HG03354 (cell line): ENCODE results near the gene CDH1.
"Not testable (repeated sequence)": the region's sequence is repeated elsewhere in the genome, so short reads cannot be mapped to it uniquely, and the experiment has no call there.

Experiments used
- ATAC-seq: cut with Tn5 transposase; IDR thresholded peaks from one replicate; pipeline ENCODE4 v1.9.1; 2021; ENCODE audit warnings: mild to moderate bottlenecking; ENCODE audit not compliant: unreplicated experiment, poor library complexity, severe bottlenecking

CDH1 gene

DNA sequence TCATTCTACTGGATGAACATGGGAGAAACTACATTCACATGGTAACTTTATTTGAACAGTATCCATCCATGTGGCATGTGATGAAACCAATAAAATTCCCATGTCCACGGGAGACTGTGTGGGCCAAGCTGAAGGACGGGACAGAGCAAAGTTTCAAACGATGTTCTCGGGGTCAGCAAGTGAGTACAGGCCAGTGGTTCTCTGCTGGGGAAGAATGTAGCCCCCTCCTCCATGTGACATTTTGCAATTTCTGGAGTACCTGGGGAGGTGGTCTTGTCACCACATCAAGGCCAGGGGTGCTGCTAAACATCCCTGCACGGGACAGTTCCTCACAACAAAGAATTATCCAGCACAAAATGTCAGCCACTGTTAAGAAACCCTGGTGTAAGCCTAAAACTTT lies 98.9 kb downstream of the CDH1 start:
- ATAC-seq = no peak

DNA sequence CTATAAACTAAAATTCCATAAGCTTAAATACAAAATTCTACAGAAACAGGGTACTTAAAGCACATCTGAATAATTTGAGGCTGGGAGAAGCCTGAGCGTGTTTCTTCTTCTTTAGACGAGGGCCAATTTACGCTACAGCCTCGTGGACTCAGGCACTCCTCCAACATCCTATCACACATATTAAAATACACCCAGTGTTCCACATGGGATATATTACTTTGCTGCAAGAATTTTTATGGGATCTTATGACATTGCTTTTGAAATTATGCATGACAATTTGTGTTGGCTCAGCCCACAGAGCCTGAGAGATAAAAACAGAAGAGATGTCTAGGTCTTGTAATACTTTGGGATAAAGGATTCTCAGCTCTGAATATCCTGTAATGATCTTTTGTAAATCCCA lies 102.7 kb downstream of the CDH1 start:
- ATAC-seq = no peak

DNA sequence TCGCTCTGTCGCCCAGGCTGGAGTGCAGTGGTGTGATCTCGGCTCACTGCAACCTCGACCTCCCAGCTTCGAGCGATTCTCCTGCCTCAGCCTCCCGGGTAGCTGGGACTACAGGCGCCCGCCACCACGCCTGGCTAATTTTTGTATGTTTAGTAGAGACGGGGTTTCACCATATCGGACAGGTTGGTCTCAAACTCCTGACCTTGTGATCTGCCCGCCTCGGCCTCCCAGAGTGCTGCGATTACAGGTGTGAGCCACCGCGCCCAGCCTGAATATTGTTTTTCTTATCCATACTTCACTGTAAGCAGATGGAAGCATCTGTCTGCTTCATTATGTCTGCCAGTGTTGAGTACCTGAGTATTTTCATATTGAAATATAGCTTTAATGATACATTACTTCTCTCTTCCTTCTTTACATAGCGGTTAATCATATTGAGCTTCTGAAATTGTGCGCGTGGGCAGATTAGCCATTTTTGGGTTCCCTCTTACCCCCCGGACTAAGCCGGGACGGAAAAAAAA lies 105.9 kb downstream of the CDH1 start:
- not testable (repeated sequence) for ATAC-seq

DNA sequence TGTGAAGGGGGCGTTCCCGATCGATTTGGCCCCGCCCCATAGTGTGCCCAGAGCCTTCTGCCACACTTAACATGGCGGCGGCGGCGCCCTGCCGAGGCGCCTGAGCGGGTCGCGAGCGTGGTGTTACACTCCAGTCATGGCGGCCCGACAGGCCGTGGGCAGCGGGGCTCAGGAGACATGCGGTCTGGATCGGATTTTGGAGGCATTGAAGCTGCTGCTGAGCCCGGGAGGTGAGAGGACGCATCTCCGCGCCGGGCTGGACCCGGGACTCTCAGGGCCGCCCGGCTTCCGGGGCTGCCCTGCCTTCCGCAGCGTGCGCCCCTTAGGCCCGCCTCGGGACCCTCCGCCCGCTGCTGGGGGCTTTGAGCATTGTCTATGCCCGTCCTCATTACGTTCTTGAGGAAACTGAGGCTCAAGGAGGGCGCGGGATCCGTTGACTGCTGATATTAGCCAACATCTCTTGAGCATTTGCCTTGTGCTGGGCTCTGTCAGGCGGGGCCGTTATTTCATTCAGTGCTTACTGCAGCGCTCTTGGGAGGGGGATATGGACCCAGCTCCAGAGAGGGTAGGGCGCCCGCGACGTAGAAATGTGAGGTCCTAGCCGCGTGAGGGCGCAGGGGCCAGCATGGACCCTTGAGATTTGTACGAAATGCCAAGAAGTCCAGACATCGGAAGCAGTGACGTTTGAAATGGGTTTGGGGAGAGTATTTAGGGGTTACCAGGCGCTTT lies 106.6 kb downstream of the CDH1 start, which contains the start of gene TANGO6:
TSS of gene TANGO6 (plus strand) at position 50 of the 729 bp plus-strand sequence. CDS start at position 137, 87 bp downstream.
- ATAC-seq = peak; percentile 90

DNA sequence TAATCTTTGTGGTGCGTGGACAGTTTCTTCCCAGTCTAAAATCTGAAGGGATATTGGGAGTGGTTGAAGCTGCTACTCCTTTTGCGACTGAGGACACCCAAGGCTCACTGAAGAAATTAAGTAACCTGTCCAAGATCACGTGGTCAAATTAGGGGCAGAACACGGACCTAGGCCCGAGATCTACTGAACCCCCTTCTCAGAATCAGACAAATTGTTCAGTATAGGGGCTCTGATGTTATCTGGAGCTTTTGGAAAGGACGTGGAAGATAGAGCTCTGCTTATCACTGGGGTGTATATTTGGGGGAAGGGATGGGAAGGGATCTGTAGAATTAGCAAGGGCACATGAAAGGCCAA lies 107.1 kb downstream of the CDH1 start:
- no peak for ATAC-seq

DNA sequence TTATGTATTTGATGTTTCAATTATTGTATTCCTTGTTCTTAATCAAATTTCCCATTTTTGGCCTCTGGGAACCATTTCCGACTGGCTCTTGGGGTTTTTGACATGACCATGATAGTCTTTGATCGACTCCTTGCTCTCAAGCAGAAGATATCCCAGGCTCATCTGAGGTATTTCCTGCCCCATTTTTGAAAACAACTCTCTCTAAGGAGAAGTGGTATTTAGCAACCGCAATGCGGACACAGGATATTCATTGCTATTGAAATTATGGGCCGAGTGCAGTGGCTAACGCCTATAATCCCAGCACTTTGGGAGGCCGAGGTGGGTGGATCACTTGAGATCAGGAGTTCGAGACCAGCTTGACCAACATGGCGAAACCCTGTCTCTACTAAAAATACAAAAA lies 111.7 kb downstream of the CDH1 start:
- no peak for ATAC-seq

DNA sequence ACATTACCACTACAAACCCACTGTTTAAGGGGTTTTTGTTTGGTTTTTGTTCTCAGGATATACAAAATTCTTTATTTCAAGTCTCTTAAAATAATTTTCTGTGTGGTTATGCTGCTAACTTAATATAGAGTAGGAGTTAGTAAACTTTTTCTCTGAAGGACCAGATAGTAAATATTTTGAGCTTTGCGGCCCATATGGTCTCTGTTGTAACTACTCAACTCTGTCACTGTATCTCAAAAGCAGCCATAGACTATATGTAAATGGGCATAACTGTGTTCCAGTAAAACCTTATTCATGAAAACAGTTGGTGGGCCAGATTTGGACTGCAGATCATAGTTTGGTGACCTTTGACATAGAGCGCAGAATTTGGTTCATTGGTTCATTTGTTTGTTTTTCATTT lies 113.4 kb downstream of the CDH1 start:
- ATAC-seq = no peak

DNA sequence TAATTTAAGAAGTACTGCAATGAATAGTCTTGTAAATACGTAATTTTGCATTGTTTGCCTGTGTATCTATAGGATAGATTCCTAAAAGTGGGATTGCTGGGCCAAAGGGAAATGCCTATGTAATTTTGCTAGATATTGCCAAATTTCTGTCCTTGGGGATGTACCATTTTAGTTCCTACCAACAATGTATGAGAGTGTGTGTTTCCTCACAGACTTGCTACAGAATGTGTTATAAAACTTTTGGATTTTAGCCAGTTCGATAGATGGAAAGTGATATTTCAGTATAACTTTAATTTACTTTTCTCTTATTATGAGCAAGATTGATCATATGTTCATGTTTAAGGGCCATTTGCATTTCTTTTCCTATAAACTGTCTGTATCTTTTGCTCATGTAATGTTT lies 114.5 kb downstream of the CDH1 start:
- no peak for ATAC-seq

DNA sequence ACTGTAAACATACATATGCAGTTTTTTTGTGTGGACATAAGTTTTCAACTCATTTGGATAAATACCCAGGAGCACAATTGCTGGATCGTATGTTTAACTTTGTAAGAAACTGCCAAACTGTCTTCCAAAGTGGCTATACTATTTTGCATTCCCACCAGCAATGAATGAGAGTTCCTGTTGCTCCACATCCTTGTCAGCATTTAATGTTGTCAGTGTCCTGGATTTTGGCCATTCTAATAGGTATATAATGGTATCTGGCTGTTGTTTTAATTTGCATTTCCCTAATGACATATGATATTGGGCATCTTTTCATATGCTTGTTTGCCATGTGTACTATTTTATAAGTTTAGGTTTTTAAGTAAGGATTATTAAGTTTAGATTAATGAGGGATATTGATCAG lies 120.4 kb downstream of the CDH1 start:
- no peak for ATAC-seq

DNA sequence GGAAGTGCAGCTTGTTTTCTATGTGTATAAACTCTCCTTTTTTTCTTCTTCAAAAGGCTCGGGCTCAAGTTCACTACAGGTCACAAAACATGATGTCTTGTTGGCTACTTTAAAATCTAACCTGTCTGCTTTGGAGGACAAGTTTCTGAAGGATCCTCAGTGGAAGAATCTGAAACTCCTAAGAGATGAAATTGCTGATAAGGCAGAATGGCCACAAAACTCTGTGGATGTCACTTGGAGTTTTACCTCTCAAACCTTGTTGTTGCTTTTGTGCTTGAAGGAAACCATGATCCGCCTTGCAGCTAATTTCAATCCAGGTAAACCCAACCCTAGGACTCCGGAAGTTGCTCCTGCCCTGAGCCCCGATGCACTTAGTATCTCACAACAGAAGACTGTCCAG lies 122.7 kb downstream of the CDH1 start:
- no peak for ATAC-seq

DNA sequence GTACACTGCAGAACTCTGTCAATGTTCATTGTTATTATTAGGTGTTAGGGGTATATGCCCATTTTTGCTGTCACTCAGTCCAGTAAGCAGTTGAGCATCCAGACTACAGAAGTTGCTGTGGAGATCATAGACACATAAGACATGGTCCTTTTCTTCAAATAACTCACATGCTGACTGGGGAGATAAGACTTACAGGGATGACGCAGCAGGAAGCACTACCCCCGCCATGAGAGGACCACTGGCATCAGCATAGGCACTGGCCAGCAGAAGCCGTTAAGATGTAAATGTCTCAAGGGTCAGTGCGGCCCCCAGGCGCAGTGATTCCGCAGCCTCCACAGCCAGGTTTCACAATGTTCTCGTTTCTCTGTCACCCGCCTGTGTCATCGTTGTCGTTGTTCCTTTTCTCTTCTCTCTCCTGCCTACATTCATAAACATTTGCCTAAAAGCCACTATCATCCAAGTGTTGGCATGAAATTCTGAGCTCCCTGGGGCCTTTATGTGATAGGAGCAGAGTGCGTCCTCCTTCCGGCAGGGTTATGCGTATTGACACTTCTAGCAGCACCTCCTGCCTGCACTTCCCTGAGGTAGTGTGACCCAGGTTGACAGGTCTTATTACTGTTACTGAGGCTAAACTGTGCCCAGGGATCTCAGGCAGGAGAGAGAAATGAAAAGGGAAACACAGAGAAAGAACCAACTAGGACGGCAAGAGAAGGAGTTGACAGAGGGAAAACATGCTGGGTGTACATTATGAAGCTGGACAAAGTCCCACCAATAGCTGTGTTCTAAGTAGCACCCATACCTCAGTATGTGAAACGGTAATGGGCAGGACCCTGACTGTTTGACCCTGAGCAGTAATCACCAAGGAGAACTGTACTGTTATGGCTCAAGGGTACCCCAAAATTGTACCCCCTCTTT lies 124.1 kb downstream of the CDH1 start:
- no peak for ATAC-seq

DNA sequence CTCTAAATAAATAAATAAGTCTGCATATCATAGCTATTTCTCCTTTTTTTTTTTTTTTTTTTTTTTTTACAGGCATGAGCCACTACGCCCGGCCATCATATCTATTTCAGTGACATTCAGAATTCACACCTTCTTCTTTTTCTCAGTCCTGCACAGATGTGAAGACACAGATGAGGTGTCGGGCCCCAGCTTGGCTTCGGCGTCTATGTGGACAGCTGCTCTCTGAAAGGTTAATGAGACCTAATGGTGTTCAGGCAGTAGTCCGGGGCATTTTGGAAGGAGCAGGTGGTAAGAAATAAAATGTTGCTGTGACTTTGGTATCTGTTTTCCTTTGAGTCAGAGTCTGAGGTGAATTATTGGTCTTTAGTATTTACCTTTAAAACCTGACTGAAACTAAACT lies 129.8 kb downstream of the CDH1 start:
- ATAC-seq = no peak

DNA sequence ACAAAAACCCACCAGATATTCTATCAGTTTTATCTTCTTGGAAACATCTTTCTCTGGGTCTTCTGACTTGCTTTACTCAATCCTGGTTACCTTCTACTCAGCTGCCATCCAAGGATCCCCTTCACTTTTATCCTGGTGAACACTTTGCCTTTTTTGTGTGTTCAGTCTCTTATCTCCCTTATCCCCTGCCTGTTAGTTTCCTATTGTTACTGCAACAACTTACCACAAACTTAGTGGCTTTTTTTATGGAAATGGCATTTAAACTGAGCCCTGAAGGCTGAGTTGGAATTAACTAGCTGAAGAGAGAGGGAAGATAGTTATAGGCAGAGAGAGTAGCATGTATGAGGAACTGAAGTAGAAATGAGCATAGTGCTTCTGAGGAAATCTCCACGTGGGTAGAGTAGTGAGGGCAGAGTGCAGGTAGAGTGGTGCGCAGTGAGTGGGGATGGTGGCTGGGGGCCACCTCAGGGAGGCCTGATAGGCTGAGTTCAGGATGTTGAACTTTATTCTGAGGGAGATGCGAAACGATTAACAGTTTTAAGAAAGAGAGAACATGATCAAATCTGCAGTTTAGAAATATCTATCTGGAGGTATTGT lies 132.5 kb downstream of the CDH1 start:
- ATAC-seq = no peak

DNA sequence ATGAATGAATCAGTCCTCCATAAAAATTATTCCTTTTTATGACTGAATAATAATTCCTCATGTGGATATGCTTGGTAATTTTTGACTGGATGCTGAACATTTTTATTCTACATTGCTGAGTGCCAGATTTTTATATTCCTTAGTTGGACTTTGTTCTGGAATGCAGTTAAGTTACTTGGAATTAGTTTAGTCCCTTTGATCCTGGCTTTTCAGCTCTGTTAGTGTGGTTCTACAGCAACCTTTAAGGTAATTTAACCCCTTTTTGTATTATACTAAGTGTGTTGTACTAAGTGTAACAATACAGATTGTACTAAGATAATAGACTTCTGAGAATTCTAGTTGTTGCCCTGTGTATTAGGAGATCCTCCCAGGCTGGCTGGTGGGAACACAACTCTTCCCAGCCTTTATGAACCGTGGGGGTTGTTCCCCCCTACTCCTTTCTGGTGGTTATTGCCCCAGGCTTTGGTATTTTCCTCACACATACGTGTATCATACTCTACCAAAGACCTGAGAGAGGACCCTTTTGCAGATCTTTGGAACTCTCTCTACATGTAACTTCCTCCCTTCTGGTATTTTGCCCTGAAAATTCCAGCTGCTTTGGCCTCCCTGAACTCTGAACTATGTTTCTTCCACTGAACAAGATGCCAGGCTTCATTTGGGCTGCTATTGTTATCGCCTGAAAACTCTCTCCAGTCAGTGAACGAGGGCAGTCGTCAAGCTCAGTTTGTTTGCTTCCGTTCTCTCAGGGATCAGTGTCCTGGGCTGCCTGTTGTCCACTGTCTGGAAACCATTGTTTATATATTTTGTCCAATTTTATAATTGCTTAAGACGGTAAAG lies 136.8 kb downstream of the CDH1 start:
- ATAC-seq = no peak

DNA sequence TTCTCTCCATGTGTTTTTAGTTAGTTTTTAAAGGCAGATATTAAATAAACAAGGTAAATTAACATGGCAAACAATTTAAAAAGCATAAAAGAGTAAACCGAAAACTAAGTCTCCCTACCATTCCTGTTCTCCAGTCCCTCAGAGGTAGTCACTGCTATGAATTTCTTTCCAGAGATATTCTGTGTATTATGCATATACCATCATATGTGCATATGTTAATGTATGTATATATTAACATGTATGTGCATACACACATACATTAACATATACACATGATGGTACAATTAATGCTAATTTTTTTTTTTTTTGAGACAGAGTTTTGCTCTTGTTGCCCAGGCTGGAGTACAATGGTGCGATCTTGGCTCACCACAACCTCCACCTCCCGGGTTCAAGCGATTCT lies 138.8 kb downstream of the CDH1 start:
- ATAC-seq = no peak

DNA sequence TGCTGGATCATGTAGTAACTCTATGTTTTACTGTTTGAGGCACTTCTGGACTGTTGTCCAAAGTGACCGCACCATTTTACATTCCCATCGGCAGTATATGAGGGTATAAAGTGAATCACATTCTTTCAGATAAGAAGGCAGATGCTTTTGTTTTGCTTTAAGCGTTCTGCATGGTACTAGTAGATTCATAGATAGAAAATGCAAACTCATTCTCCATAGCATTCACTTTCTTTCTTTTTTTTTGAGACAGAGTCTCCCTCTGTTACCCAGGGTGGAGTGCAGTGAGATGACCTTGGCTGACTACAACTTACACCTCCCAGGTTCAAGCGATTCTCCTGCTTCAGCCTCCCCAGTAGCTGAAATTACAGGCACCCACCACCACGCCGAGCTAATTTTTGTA lies 146.6 kb downstream of the CDH1 start:
- no peak for ATAC-seq

DNA sequence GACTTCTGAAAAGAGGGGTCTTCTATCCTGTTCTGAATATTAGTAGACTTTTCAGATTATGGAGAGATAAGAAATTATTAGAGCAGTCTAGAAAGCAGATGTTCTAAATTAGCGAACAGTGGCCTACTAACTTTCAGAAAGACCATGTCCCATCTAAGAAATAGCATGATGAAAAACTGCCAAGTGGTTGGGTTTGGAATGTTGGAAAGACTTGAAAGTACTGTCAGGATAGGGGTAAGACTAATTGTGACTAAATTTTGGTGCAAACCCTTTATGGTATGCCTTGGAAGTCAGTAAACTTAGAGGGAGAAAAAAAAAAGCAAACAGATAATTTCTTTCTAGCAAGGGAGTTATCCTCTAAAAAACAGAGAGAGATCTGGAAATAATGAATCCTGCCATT lies 147.3 kb downstream of the CDH1 start:
- no peak for ATAC-seq
